EL (cell line): ENCODE data around the gene CFAP46.
"Not testable (repeated sequence)": the region's sequence is repeated elsewhere in the genome, so short reads cannot be mapped to it uniquely, and the experiment has no call there.

Source experiments
- DNase-seq: peaks from one replicate; pipeline ENCODE4 v3.0.0-alpha.2; 2016

Gene CFAP46

DNA sequence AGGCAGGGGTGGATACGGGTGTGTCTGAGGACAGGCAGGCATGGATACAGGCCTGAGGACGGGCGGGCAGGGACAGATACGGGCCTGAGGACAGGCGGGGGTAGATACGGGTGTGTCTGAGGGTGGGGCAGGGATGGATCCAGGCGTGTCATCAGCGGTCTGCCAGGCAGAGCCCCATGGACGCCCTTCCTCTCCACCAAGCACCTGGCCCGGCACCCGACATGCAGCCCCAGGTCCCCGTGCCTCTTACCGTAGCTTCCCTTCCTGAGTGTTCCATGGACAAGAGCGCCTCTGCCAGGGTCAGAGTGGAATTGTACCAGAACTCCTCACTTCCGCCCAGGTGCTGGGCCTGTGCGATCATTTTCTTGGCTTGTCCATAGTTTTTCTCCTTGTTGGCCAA is 81.8 kb downstream of the CFAP46 start:
- DNase-seq: no peak

DNA sequence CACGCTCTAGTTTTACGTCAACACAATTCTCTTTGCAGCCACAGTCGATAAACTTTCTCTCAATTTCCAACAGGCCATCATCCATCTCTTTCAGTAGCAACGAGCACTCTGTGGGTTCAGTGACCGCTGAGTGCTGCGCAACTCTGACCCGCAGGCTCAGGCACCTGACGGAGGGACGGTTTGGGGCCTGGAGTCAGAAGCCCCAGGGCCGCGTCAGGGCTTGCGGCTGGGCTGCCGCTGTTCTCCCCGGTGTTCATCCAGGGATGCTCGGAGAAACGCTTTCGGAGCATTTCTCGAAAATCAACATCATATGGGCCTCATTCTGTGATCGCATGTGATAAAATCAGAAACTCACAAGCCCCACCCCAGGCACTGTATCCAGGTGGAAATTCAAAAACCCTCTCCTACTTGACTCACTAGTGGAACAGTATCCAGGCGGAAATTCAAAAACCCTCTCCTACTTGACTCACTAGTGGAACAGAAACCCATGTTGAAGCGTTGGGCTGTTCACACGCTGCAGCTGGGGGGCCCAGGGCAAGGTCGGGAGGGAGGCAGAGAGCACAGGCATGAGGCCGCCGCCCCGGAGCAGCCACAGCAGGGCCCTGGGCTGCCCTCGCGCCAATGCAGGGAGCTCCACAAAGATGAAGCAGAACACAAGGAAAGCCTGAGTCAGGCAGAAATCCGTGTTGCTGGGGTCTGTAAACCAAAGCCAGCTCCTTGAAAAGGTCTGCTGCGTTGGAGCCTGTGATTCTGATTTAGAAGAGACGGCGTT is 83.1 kb downstream of the CFAP46 start:
- no peak for DNase-seq

DNA sequence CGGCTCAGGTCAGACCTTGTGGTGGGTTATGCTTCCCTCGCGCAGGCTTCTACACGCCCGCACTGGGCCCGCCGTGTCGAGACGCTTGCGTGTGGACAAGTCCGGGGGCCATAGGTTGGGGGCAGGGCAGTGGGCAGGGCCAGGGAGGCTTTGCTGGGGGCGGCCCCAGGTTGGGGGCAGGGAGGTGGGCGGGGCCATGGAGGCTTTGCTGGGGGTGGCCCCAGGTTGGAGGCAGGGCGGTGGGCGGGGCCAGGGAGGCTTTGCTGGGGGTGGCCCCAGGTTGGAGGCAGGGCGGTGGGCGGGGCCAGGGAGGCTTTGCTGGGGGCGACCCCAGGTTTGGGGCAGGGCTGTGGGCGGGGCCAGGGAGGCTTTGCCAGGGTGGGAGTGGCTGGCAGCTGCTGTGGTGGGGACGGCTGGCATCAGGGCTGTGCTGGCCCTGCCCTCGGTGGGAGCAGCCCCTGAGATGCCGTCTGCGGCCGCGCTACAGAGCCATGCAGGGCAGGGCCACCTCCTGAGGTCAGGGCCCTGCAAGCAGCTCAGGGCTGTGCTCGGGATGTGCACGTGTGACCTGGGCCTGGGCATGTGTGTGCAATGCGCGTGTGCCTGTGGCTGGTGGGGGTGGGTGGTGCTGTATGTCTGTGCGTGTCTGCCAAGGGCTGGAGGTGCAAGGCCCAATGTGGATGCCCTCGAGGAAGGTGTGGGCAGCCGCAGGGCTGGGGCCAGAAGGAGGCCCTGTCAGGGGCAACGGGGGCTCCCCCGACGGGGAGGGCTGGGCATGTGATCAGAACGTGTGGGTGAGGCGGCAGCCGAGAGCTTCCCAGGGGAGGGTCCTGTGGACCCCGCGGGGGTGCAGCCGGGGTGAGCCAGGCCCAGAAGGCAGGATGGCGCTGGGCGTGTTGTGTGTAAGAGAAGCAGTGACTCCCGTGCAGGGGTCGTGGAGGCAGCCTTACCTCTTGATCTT is 84.0 kb downstream of the CFAP46 start:
- DNase-seq: no peak

DNA sequence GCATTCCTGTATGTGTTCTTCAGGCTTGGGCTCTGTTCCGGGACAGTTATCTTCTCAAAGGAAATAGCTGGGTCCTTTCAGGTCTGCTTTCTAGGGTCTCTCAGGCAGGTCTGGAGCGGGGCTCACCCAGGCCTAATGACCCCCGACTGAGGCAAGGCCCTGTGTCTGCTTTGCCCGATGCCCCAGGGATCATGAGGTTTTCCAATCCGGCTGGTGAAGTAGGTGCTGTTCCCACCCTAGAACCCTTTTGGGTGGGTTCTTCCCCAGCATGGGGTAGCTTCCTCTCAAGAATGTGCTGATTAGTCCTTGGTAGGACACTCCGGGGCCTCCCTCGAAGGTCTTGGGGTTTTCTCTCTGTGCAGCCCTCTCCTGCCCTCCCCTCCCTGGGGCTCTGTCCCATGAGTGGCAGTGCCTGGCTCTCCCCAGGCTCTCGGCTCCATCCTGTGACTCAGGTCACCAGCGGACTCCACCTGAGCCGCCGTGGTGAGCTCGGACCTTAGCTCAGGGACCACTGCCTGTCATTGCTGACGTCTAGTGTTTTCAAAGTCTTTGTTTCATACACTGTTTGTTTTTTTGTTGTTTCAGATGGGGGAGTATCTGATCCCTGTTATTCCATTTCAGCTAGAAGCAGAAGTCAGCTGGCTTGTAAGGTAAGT is 85.4 kb downstream of the CFAP46 start:
- no peak for DNase-seq

DNA sequence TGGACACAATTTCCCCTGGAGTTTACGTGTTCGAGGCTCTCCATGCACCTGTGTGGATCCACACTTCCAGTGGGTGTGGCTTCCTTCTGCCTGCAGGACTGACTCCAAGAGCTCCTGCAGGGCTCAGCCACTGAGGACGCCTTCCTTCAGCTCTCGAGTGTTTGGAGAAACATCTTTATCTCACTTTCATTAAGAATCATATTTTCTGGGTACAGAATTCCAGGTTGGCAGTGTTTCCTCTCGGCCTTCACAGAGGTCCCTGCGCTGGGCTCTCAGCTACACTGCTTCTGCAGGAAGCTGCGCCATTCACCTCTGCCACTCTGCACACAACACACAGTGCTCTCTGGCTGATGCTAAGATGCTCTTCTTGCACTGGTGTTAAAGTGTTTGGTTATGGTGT is 86.5 kb downstream of the CFAP46 start:
- no peak for DNase-seq

DNA sequence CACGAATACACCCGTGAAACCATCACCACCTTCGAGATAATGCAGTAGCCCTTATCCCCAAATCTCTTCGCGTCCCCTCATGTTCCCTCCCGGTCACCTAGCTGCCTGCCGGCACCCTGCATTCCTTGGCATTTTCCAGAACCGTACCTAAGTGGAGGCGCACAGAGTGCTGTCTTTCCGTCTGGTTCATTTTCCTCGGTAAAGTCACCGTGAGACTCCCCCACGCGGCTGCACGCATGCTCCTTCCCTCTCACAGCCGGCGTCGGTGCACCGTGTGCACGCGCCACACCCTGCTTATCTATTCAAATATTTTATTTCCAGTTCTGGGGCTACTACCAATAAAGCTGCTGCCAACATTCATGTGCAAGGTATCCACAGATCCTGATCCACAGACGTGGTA is 90.9 kb downstream of the CFAP46 start:
- no peak for DNase-seq

DNA sequence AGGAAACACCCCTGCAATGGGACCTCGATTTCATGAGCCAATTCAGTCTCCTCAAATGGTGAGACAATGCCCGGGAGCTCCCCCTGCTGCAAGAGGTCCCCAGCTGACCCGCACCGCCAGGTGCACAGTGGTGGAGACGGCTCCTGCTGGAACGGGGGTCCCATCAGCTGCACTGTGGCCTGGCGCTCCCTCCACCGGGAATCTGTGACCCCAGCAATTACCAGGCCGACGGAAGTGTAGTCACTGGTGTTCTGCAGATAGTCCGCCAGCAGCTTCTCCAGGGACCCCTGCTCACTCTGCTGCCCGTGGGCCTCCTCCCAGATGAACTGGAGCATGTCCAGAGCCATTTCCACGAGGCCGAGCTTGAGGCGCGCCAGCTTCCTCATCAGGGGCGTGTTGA is 91.5 kb downstream of the CFAP46 start:
- no peak for DNase-seq

DNA sequence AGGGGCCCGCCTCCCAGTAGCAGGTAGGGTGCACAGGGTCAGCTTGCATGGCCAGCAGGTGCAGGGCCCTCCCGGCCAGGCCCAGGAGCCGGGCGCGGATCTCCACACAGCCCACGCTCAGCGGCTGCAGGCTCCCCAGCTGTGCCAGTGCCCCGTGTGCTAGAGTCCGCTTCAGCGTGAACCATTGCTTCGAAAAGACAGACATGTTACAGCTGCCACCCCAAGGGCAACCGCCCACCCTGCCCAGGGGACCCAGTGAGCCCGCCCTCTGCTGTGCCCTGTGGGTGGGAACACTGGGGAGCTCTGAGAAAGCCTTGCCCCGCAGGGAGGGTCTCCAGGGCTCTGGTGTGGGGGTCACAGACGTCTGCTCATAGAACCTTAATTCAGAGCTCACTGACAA is 92.1 kb downstream of the CFAP46 start:
- no peak for DNase-seq

DNA sequence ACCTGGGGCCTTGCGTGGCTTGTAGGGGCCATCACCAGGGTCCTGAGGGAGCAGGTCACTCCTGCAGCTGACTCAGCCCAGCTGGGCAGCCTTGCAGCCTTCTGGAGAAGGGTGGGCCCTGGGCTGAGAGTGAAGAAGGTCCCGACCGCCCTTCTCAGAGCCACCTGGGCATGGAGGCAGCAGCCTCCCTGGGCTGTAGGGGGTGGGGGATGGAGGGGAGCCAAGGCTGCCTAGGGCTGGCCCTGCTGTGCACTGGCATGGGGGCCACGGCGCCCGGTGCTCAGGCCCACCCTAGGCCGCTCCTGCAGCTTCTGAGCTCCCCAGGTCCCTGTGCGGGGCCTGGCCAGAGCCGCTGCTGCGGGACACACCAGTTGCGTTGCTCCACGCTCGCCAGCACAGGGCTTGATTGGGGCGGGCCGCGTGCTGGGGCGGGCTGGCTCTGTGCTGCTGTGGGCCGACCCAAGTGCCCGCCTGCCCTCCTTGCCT is 92.8 kb downstream of the CFAP46 start:
- DNase-seq: no peak

DNA sequence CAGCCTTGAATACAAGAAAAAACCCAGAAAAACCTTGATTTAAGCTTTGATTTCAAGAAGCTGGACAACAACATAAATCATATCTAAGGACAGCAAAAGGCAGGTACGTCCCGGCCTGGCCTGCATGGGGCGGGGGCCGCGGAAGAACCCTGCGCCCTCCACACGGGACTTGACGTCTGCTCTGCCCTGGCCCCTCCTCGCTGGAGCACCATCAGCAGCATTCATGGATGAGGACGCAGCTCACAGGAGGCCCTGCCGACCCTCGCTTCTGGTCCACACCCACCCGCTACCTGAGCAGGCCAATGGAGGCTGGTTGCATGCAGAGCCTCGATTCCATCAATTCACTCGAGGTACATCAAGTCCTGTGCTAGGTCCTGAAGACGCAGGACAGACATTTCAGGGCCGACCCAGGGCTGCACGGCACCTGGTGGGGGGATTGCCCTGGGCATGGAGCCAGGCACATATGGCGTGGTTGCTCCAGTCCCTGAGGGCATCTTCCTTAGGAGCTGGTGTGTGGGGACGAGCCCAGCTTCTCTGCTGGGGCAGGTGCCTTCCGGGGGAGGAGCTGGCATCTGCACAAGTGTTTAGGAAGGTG is 93.3 kb downstream of the CFAP46 start:
- no peak for DNase-seq

DNA sequence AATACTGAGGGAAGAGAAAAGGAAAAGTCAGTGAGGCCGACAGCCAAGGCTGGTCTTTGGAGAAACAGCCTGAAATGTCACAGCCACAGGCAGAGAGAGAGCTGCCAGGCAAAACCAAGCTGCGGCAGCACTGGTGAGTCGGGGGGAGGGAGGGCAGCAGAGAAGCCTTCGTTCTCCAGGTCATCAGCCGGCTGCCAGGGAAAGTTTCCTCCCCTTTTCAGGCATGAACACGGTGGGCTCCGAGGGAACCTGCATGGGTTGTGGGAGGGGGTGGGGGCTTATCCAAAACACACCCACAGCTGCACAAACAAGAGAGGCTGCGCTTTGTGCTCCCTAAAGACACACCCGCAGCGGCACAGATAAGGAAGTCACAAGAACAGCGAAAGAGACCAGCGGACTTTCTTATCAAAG is 94.1 kb downstream of the CFAP46 start:
- no peak for DNase-seq

DNA sequence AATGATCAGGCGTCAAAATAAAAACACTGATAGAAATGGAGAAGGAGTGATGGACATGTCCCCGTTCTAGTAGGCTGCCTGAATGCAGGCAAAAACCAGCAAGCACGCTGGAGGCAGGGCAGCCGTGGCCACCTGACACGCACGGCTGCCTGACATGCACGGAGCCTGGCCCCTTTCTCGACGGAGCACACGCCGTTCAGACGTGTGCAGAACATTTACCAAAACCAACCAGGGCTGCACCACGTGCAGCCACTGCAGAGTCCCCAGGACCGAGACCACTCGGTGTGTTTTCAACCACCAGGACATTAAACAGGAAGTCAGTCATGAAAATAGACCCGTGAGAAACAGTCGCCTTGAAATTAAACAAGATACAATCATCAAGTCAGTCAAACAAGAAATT is 94.5 kb downstream of the CFAP46 start:
- no peak for DNase-seq

DNA sequence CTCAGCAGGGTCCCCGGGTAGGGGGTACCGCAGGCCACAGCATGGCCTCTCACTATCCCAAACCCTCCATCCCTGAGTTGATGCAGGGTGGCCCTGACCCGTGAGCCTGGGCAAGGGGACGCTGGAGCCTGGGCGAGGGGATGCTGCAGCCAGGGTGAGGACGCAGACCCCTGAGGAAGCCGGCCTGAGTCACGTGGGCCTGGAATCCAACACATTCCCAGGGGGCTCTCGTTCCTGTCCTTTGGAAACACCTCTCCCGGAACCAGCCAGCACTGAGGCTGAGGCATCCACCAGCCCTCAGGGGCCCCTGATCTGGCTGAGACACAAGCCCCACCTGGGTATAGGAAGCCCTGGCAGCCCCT is 95.0 kb downstream of the CFAP46 start:
- no peak for DNase-seq

DNA sequence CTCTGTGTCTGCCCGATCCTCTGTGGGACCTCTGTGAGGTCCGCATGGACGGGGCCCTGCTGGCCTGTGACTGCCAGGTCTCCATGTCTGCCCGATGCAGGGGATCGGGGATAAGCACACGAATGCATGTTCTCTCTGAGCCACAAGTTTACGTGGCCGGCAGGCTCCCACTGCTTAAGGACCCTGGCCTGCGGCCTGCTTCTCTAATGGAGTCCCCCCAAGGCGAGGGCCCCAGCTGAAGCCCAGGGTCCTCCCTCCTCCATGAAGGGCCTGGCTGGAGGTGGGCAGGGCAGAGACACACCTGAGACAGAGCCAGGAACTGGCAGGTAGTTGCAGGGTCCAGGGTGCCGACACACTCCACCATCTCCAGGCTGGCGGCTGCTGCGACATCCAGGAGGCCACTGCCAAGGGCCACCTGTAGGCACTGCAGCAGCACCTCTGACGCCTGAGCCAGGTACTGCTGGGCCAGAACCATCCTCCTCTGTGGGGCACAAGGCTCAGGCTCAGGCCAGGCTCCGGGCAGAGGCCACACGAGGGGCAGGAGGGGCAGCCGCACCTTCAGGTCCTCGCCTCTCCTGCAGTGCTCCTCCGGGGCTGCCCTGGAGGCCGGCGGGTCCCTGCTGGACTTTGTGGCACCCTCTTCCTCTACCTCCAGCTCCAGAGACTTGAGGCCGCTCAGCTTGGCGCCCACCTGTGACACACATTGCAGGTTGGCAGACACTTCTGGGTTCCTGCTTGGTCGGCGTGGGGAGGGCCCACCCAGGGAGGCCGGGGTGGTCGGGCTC is 95.5 kb downstream of the CFAP46 start:
- DNase-seq: no peak

DNA sequence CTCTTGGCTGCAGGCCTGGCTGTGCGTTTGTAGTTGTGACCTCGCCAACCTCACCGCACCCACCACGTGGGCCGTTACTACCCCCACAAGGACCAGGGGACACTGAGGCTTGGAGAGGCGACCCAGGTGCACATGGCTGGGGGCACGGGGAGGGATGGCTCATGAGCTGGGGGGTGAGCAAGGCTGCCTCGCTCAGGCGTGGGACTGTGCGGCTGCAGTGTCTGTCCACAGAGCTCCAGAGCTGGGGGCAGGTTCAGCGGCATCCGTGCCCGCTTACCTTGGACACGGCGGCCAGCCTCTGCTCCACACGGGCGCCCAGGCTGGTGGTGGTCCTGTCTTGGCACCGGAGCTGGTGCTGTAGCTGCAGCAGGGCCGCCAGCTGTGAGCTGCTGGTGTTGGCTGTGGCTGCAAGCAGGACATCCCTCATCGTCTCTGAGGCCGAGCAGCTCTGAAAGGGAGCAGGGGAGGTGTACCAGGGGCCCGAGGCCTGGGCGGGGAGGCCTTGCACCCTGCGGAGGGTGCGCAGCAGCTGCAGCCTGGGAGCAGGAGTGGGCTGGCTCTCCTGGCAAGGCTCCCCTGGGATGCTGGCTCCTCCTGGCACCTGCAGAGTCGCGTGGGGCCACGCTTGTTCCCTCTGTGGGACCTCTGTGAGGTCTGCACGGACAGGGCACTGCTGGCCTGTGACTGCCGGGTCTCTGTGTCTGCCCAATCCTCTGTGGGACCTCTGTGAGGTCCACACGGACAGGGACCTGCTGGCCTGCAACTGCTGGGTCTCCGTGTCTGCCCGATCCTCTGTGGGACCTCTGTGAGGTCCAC is 96.4 kb downstream of the CFAP46 start:
- no peak for DNase-seq

DNA sequence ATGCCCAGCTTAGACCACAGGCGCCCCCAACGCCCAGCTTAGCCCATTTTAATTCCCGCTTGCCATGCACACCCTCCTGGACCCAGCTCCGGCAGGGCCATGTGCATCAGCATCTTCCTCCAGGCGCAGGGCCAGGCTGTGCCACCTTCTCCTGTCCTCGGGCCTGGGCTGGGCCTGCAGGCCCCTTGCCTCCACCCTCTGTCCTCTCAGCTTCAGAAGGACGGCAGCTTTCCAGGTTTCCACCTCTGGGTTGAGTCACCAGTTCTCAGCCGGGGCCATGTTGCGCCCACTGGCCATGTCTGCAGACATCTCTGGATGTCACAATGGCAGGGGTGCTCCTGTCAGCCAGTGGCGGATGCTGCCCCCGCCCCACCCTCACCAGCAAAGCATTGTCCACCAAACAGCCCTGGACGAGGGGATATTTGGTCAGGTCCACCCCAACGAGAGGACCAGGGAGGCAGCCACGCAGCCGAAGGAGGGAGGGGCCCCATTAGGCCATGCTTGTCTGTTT is 97.3 kb downstream of the CFAP46 start:
- DNase-seq: no peak

DNA sequence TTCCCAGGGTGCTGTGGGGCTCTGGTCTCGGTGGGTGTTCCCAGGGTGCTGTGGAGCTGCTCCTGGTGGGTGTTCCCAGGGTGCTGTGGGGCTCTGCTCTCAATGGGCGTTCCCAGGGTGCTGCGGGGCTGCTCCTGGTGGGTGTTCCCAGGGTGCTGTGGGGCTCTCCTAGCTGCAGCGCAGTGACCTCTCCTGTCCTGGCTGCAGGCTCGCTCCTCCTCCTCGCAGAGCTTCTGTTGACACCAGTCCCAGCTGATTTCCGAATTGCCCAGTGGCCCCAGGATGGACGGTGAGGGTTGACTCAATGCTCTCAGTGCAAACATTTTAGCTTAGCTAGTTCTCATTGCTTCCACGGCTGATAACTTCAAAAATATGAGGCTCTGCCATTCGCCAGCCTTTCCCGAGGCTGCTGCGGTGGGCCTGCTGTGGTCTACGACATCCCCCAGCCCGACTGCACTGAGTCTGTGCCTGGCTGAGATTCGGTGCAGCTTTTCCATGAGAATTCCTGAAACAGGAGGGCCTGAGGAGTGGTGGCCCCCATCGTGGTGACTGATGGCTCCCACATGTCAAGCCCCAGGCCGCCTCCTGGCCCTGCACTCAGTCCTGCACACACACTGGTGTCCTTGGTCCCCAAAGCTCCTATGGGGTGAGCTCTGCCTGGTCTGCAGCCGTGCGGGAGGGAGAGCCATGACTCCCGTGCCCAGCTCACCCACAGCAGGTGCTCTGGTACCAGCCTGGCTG is 98.1 kb downstream of the CFAP46 start:
- DNase-seq: no peak

DNA sequence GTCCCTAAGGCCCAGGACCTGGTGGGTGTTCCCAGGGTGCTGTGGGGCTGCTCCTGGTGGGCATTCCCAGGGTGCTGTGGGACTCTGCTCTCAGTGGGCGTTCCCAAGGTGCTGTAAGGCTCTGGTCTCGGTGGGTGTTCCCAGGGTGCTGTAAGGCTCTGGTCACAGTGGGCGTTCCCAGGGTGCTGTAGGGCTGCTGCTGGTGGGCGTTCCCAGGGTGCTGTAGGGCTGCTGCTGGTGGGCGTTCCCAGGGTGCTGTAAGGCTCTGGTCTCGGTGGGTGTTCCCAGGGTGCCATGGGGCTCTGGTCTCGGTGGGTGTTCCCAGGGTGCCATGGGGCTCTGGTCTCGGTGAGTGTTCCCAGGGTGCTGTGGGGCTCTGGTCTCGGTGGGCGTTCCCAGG is 99.1 kb downstream of the CFAP46 start:
- DNase-seq: not testable (repeated sequence)

DNA sequence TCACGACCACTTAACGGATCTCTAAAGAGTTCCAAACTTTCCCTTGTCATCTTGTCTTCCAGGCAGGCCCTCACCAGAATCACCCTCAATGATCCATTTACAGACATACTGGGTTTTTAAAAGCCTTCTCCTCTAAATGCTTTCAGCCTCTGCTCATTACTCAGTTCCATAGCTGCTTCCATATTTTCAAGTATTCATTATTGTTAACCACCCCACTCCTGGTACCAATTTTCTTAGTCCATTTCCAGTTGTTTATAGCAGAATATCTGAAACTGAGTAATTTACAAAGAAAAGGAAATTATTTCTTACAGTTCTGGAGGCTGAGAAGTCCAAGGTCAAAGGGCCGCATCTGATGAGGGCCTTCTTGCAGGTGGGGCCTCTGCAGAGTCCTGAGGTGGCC is 100.0 kb downstream of the CFAP46 start:
- DNase-seq: no peak

DNA sequence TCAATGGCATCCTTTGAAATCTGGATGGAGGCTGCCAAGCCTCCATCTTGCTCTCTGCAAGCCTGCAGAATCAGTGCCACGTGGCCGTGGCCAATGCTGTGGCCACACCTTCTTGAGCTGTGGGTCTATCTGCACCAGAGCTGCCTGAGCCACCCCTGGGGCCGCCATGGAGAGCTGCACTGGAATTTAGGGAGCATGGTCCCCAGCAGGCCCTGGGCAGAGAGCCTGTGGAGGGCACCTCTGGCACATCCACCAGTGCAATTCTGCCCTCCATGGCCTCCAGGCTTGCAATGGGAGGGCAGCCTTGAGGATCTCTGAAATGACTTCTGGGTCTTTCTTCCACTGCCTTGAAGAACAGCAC is 100.8 kb downstream of the CFAP46 start:
- DNase-seq: no peak
